Panc1 (cell line): ENCODE results near the gene FAM83E. TPM values are rescaled to one million over a fixed set of nuclear protein-coding genes. Genes with fewer than 3 reads are reported as not detected.

ENCODE experiments used
- ATAC-seq: fragments of 200-7000 bp; cut with Tn5 transposase; 2 replicates; pipeline ENCODE4 v1.9.1; 2020; ENCODE audit warnings: mild to moderate bottlenecking, moderate library complexity
- BruUV-seq: library from RNA; stranded (reverse); fragments of 400-500 nt; replicated peaks from 2 replicates; lab custom pipeline; 2021; lab: Mats Ljungman, UMichigan
- CTCF ChIA-PET: fragments of 300-600 bp; sonication (Branson Sonifier 250); formaldehyde crosslinking; loops from one replicate; lab custom pipeline; 2022; ENCODE audit warnings: antibody characterized with exemption; lab: Charles Lee
- POLR2A ChIA-PET: fragments of 300-600 bp; sonication (Branson Sonifier 250); formaldehyde crosslinking; loops from one replicate; lab custom pipeline; 2022; ENCODE audit warnings: antibody characterized with exemption; lab: Charles Lee
- DNase-seq: peaks from one replicate; pipeline ENCODE4 v3.0.0-alpha.2; 2010; ENCODE audit warnings: low read depth, low spot score
- H3K27ac ChIP-seq: 2 replicates; pipeline ENCODE4 v1.5.1; 2011; ENCODE audit warnings: mild to moderate bottlenecking, low read length, inconsistent platforms
- H3K27me3 ChIP-seq: fragments of 200-500 bp; sonication (Bioruptor generic); 2 replicates; pipeline ENCODE4 v1.6.0; 2014; ENCODE audit warnings: low read length, inconsistent platforms; ENCODE audit not compliant: control insufficient read depth, insufficient read depth
- H3K36me3 ChIP-seq: fragments of 200-500 bp; sonication (Bioruptor generic); 2 replicates; pipeline ENCODE4 v1.5.1; 2014; ENCODE audit warnings: inconsistent platforms, mild to moderate bottlenecking, low read length, moderate library complexity; ENCODE audit not compliant: control insufficient read depth, insufficient read depth
- H3K4me1 ChIP-seq: 2 replicates; pipeline ENCODE4 v1.5.1; 2011; ENCODE audit warnings: inconsistent platforms, mild to moderate bottlenecking, low read length, moderate library complexity; ENCODE audit not compliant: control insufficient read depth, insufficient read depth
- H3K4me3 ChIP-seq, 2 experiments: 2 replicates each; pipeline ENCODE4 v1.5.1; 2011 to 2012; ENCODE audit warnings: low read depth in 2 of 2, low read length in 2 of 2, mild to moderate bottlenecking in 2 of 2, inconsistent platforms in 1 of 2, moderate library complexity in 1 of 2
- H3K9me3 ChIP-seq: fragments of 200-500 bp; sonication (Bioruptor generic); 2 replicates; pipeline ENCODE4 v1.5.1; 2014; ENCODE audit warnings: low read depth, mild to moderate bottlenecking, inconsistent platforms, low read length, moderate library complexity; ENCODE audit not compliant: control insufficient read depth, insufficient read depth
- POLR2AphosphoS5 ChIP-seq: IDR thresholded peaks from 2 replicates; pipeline ENCODE4 v1.6.1; 2012; ENCODE audit warnings: mild to moderate bottlenecking, low read depth, low read length, moderate library complexity
- SIN3A ChIP-seq: IDR thresholded peaks from 2 replicates; pipeline ENCODE4 v1.6.1; 2012; ENCODE audit warnings: low read depth, mild to moderate bottlenecking, low read length, moderate library complexity, borderline replicate concordance; ENCODE audit not compliant: insufficient read depth
- TCF7L2 ChIP-seq: IDR thresholded peaks from 2 replicates; pipeline ENCODE4 v1.6.1; 2011; ENCODE audit warnings: mild to moderate bottlenecking, low read depth, low read length, inconsistent platforms
- in situ Hi-C: cut with HindIII; loops from 2 replicates; pipeline ENCODE4 v1.10.0; 2016; ENCODE audit warnings: low sequenced_read_pairs, low pct_unique_long_range_greater_than_20kb
- intact Hi-C: fragments of 100-400 bp; cut with micrococcal nuclease; formaldehyde crosslinking; loops from one replicate; pipeline ENCODE4 v1.10.0; 2022; ENCODE audit not compliant: unreplicated experiment
- total RNA-seq: library from RNA; stranded (reverse); gene quantifications from one replicate; pipeline ENCODE4 v1.2.1, GENCODE V29; 2021; ENCODE audit not compliant: unreplicated experiment
- TF ChIP-seq, protein P1 (sequence below), 2 experiments: IDR thresholded peaks; 2 replicates each; pipeline ENCODE4 v1.6.1; 2011 to 2012; ENCODE audit warnings: low read depth in 2 of 2, control low read depth in 1 of 2, low read length in 1 of 2, mild to moderate bottlenecking in 1 of 2, moderate library complexity in 1 of 2; ENCODE audit not compliant: insufficient read depth in 1 of 2
- TF ChIP-seq, protein P2 (sequence below): fragments of 450-650 bp; IDR thresholded peaks from 2 replicates; pipeline ENCODE4 v1.5.1; 2017; ENCODE audit warnings: mild to moderate bottlenecking

FAM83E gene
- total RNA-seq, 1 experiment from 2014 or later = 1.0 TPM

DNA sequence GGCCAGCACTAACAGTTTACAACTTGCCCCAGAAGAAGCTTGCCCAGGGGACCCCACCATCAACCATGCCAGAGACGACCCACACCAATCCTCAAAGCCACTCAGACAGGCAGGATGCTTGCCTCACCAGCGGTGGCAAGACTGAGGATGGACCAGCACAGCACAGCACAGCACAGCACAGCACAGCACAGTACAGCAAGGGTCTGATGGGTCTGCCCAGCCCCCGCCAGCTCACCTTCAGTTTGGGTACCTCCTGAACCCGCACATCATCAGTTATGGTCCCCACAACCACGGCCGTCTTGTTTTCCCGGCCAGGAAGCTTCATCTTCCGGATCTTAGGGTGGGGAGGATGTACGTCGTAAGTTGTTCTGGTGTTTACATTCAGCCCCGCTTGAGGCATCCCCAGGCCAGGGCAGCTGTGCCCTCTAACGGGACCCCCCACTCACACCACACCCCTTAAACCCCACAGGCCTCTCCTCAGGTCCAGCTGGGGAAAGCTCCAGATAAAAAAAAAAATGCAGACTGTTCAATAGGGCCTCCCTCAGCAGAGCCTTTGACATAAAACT lies 1.7 kb upstream of the FAM83E start:
- Histone ChIP-seq H3K36me3 (peaks cover 11% of the 10 kb centered on the region), H3K4me3 (peak overlapping the region; percentile 96 to 99), H3K4me1 (peaks cover 35% of the 10 kb centered on the region), H3K9me3 (no peaks in the 10 kb centered on the region), H3K27me3 (no peaks in the 10 kb centered on the region), H3K27ac (no peak overlapping the region; the same call in 1 of the 2 replicates)
- no TSS peak for BruUV-seq
- POLR2A ChIA-PET = no interaction called here
- intact Hi-C loops = no loop called here
- no peak for TF ChIP-seq POLR2AphosphoS5
- TF ChIP-seq, protein P1, sequence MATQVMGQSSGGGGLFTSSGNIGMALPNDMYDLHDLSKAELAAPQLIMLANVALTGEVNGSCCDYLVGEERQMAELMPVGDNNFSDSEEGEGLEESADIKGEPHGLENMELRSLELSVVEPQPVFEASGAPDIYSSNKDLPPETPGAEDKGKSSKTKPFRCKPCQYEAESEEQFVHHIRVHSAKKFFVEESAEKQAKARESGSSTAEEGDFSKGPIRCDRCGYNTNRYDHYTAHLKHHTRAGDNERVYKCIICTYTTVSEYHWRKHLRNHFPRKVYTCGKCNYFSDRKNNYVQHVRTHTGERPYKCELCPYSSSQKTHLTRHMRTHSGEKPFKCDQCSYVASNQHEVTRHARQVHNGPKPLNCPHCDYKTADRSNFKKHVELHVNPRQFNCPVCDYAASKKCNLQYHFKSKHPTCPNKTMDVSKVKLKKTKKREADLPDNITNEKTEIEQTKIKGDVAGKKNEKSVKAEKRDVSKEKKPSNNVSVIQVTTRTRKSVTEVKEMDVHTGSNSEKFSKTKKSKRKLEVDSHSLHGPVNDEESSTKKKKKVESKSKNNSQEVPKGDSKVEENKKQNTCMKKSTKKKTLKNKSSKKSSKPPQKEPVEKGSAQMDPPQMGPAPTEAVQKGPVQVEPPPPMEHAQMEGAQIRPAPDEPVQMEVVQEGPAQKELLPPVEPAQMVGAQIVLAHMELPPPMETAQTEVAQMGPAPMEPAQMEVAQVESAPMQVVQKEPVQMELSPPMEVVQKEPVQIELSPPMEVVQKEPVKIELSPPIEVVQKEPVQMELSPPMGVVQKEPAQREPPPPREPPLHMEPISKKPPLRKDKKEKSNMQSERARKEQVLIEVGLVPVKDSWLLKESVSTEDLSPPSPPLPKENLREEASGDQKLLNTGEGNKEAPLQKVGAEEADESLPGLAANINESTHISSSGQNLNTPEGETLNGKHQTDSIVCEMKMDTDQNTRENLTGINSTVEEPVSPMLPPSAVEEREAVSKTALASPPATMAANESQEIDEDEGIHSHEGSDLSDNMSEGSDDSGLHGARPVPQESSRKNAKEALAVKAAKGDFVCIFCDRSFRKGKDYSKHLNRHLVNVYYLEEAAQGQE (IDR thresholded peaks at IDR 0.05; ENCODE audit: insufficient read depth in 1 of 2, low read depth in 2 of 2, low read length in 1 of 2) = no peak
- TF ChIP-seq, protein P2, sequence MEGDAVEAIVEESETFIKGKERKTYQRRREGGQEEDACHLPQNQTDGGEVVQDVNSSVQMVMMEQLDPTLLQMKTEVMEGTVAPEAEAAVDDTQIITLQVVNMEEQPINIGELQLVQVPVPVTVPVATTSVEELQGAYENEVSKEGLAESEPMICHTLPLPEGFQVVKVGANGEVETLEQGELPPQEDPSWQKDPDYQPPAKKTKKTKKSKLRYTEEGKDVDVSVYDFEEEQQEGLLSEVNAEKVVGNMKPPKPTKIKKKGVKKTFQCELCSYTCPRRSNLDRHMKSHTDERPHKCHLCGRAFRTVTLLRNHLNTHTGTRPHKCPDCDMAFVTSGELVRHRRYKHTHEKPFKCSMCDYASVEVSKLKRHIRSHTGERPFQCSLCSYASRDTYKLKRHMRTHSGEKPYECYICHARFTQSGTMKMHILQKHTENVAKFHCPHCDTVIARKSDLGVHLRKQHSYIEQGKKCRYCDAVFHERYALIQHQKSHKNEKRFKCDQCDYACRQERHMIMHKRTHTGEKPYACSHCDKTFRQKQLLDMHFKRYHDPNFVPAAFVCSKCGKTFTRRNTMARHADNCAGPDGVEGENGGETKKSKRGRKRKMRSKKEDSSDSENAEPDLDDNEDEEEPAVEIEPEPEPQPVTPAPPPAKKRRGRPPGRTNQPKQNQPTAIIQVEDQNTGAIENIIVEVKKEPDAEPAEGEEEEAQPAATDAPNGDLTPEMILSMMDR = no peak
- TF ChIP-seq SIN3A = no peak
- no peak for TF ChIP-seq TCF7L2
- in situ Hi-C loops = no loop called here
- no peak for DNase-seq
- CTCF ChIA-PET = no interaction called here
- ATAC-seq = no peak

GRCh38 chr19:48616041-48616436 lies 1.2 kb upstream of the FAM83E start:
- peaks cover 35% of the 10 kb centered on the region for H3K4me1 ChIP-seq
- CTCF ChIA-PET = no interaction called here

More at GRCh38 chr19:48616041-48616436, 1.2 kb upstream of the FAM83E start:
- DNase-seq (no peak), ATAC-seq (no peak)
- in situ Hi-C loops (no loop called here), intact Hi-C loops (no loop called here)
- no peaks in the 10 kb centered on the region for H3K27me3 ChIP-seq
- TF ChIP-seq, protein P2 = no peak
- no peak for TF ChIP-seq SIN3A
- TF ChIP-seq, protein P1 (IDR thresholded peaks at IDR 0.05; ENCODE audit: insufficient read depth in 1 of 2, low read depth in 2 of 2, low read length in 1 of 2) = no peak
- no peak for TF ChIP-seq POLR2AphosphoS5
- no peak for TF ChIP-seq TCF7L2
- no TSS peak for BruUV-seq
- H3K4me3 ChIP-seq = no peak overlapping the region
- peaks cover 11% of the 10 kb centered on the region for H3K36me3 ChIP-seq
- no peaks in the 10 kb centered on the region for H3K9me3 ChIP-seq
- no peak overlapping the region; the same call in 1 of the 2 replicates for H3K27ac ChIP-seq
- POLR2A ChIA-PET = no interaction called here
